ENCODE data around the gene TECTA. TPM values are rescaled to one million over a fixed set of nuclear protein-coding genes. Genes with fewer than 3 reads are reported as not detected.

TECTA gene
- polyA plus RNA-seq, 1 experiment = 0.76 TPM

- Histone ChIP-seq H3K36me3 (ENCODE audit: control insufficient read depth, insufficient read depth, low read length) (no peaks in the 10 kb centered on the region; the same call in 1 of the 2 replicates), H3K4me3 (ENCODE audit: low read depth, low read length) (no peak overlapping the region), H3K27me3 (ENCODE audit: control insufficient read depth, insufficient read depth, low read length) (no peaks in the 10 kb centered on the region)
- DNase-seq (ENCODE audit: low read depth) = no peak
- ChIA-PET CTCF (interaction anchor here (1.0 to 1.5 kb wide), 3 partner anchors 10 to 18 kb away, joined by 3 to 4 read pairs (median 3); no protein-coding TSS in a partner anchor), POLR2A (no interaction called here)
- TF ChIP-seq CTCF (IDR thresholded peaks at IDR 0.05; ENCODE audit: insufficient read depth, low read depth, low read length) = no peak
These were observed 34.0 kb upstream of the TECTA start for GRCh38 chr11:121067026-121067425.

- Histone ChIP-seq H3K4me3 (ENCODE audit: low read depth, low read length) (no peak overlapping the region), H3K36me3 (ENCODE audit: control insufficient read depth, insufficient read depth, low read length) (no peaks in the 10 kb centered on the region; the same call in 1 of the 2 replicates), H3K27me3 (ENCODE audit: control insufficient read depth, insufficient read depth, low read length) (no peaks in the 10 kb centered on the region)
- TF ChIP-seq CTCF (IDR thresholded peaks at IDR 0.05; ENCODE audit: insufficient read depth, low read depth, low read length) = no peak
- no peak for DNase-seq (ENCODE audit: low read depth)
- ChIA-PET POLR2A (interaction anchor here (0.7 kb wide), 1 partner anchor 36 kb away, joined by 4 read pairs; no protein-coding TSS in a partner anchor), CTCF (interaction anchor here (1.0 to 1.5 kb wide), 2 partner anchors 10 to 13 kb away, joined by 3 to 4 read pairs; no protein-coding TSS in a partner anchor)
These were observed 33.6 kb upstream of the TECTA start for GRCh38 chr11:121067453-121067852.

GRCh38 chr11:121067962-121068647 lies 32.9 kb upstream of the TECTA start:
- ChIA-PET POLR2A (interaction anchor here (0.7 kb wide), 1 partner anchor 36 kb away, joined by 4 read pairs; no protein-coding TSS in a partner anchor), CTCF (interaction anchor here (0.8 to 1.5 kb wide), 2 partner anchors 11 to 13 kb away, joined by 3 to 4 read pairs; no protein-coding TSS in a partner anchor)
- no peak for DNase-seq (ENCODE audit: low read depth)

GRCh38 chr11:121068787-121069186 lies 32.3 kb upstream of the TECTA start:
- no peak overlapping the region for H3K4me3 ChIP-seq (ENCODE audit: low read depth, low read length)
- CTCF ChIA-PET = no interaction called here
- no peak for TF ChIP-seq CTCF (IDR thresholded peaks at IDR 0.05; ENCODE audit: insufficient read depth, low read depth, low read length)
- POLR2A ChIA-PET = no interaction called here
- DNase-seq (ENCODE audit: low read depth) = no peak
- H3K36me3 ChIP-seq (ENCODE audit: control insufficient read depth, insufficient read depth, low read length) = no peaks in the 10 kb centered on the region; the same call in 1 of the 2 replicates
- H3K27me3 ChIP-seq (ENCODE audit: control insufficient read depth, insufficient read depth, low read length) = no peaks in the 10 kb centered on the region

More at GRCh38 chr11:121067962-121068647, 32.9 kb upstream of the TECTA start:
- H3K4me3 ChIP-seq (ENCODE audit: low read depth, low read length) = no peak overlapping the region
- no peaks in the 10 kb centered on the region; the same call in 1 of the 2 replicates for H3K36me3 ChIP-seq (ENCODE audit: control insufficient read depth, insufficient read depth, low read length)
- no peaks in the 10 kb centered on the region for H3K27me3 ChIP-seq (ENCODE audit: control insufficient read depth, insufficient read depth, low read length)
- TF ChIP-seq CTCF (IDR thresholded peaks at IDR 0.05; ENCODE audit: insufficient read depth, low read depth, low read length) = no peak

GRCh38 chr11:121070951-121071845 lies 29.8 kb upstream of the TECTA start:
- CTCF ChIA-PET = interaction anchor here (0.6 kb wide), 1 partner anchor 1118 kb away, joined by 3 read pairs; no protein-coding TSS in a partner anchor
- POLR2A ChIA-PET = no interaction called here

More at GRCh38 chr11:121070951-121071845, 29.8 kb upstream of the TECTA start:
- Histone ChIP-seq H3K27me3 (ENCODE audit: control insufficient read depth, insufficient read depth, low read length) (no peaks in the 10 kb centered on the region), H3K36me3 (ENCODE audit: control insufficient read depth, insufficient read depth, low read length) (no peaks in the 10 kb centered on the region; the same call in 1 of the 2 replicates), H3K4me3 (ENCODE audit: low read depth, low read length) (no peak overlapping the region)
- no peak for TF ChIP-seq CTCF (IDR thresholded peaks at IDR 0.05; ENCODE audit: insufficient read depth, low read depth, low read length)
- no peak for DNase-seq (ENCODE audit: low read depth)
